Neural cell (in vitro differentiated cells): ENCODE data around the gene SLCO2B1. TPM values are rescaled to one million over a fixed set of nuclear protein-coding genes. Genes with fewer than 3 reads are reported as not detected.

Source experiments
- H2AFZ ChIP-seq: fragments of 200-600, 300-800 bp; sonication (generic), shearing (Covaris generic); 2 replicates; pipeline ENCODE4 v1.6.0; 2014; ENCODE audit warnings: low read depth, mild to moderate bottlenecking, antibody characterized with exemption, low read length, moderate library complexity
- H3F3A ChIP-seq: fragments of 200-600 bp; shearing (Covaris generic); 2 replicates; pipeline ENCODE4 v1.6.1; 2016; ENCODE audit warnings: mild to moderate bottlenecking, moderate library complexity, mixed read lengths, antibody characterized with exemption, low read length; ENCODE audit not compliant: insufficient read depth, poor library complexity, severe bottlenecking
- H3K27ac ChIP-seq: fragments of 200-600, 300-800 bp; sonication (generic), shearing (Covaris generic); 2 replicates; pipeline ENCODE4 v1.5.1; 2014; ENCODE audit warnings: mild to moderate bottlenecking, low read length, moderate library complexity
- H3K27me3 ChIP-seq: fragments of 300-800, 200-600 bp; sonication (generic), shearing (Covaris generic); 2 replicates; pipeline ENCODE4 v1.6.0; 2014; ENCODE audit warnings: mild to moderate bottlenecking, low read depth, low read length, moderate library complexity; ENCODE audit not compliant: insufficient read depth
- H3K36me3 ChIP-seq: fragments of 300-800, 200-600 bp; sonication (generic), shearing (Covaris generic); 2 replicates; pipeline ENCODE4 v1.5.1; 2014; ENCODE audit warnings: mild to moderate bottlenecking, antibody characterized with exemption, low read length, moderate library complexity; ENCODE audit not compliant: insufficient read depth
- H3K4me2 ChIP-seq: fragments of 300-800, 200-600 bp; sonication (generic), shearing (Covaris generic); 2 replicates; pipeline ENCODE4 v1.6.0; 2014; ENCODE audit warnings: mild to moderate bottlenecking, low read length
- H3K4me3 ChIP-seq: fragments of 300-800, 200-600 bp; sonication (generic), shearing (Covaris generic); 2 replicates; pipeline ENCODE4 v1.5.1; 2014; ENCODE audit warnings: mild to moderate bottlenecking, low read length, moderate library complexity
- H3K79me2 ChIP-seq: fragments of 200-600 bp; shearing (Covaris generic); replicated peaks from 2 replicates; pipeline ENCODE4 v1.6.0; 2014; ENCODE audit warnings: mild to moderate bottlenecking, low read length, moderate library complexity; ENCODE audit not compliant: insufficient read depth
- H3K9ac ChIP-seq: fragments of 300-800, 200-600 bp; sonication (generic), shearing (Covaris generic); 2 replicates; pipeline ENCODE4 v1.6.1; 2016; ENCODE audit warnings: mild to moderate bottlenecking, low read length, mixed read lengths
- H3K9me2 ChIP-seq: fragments of 200-600 bp; shearing (Covaris generic); 2 replicates; pipeline ENCODE4 v1.6.1; 2016; ENCODE audit warnings: mild to moderate bottlenecking, low read length, mixed read lengths; ENCODE audit not compliant: insufficient read depth
- H3K9me3 ChIP-seq: fragments of 200-600, 300-800 bp; sonication (generic), shearing (Covaris generic); 2 replicates; pipeline ENCODE4 v1.6.1; 2016; ENCODE audit warnings: mild to moderate bottlenecking, mixed run types, low read length, moderate library complexity, mixed read lengths
- H4K20me1 ChIP-seq: fragments of 200-600 bp; shearing (Covaris generic); 2 replicates; pipeline ENCODE4 v1.6.1; 2016; ENCODE audit warnings: mild to moderate bottlenecking, mixed run types; ENCODE audit not compliant: insufficient read depth
- CTCF ChIP-seq: fragments of 450-650 bp; IDR thresholded peaks from 2 replicates; pipeline ENCODE4 v1.5.1; 2014; ENCODE audit warnings: antibody characterized with exemption, mild to moderate bottlenecking, moderate library complexity; ENCODE audit not compliant: poor library complexity, severe bottlenecking
- EP300 ChIP-seq: fragments of 450-650 bp; conservative IDR thresholded peaks from 2 replicates; pipeline ENCODE4 v1.6.1; 2014; ENCODE audit warnings: antibody characterized with exemption, mild to moderate bottlenecking, moderate library complexity; ENCODE audit not compliant: poor library complexity, severe bottlenecking
- EZH2 ChIP-seq: fragments of 200-600, 300-800 bp; shearing (Covaris generic), sonication (generic); IDR thresholded peaks from 2 replicates; pipeline ENCODE4 v1.6.1; 2014; ENCODE audit warnings: antibody characterized with exemption, low read length, borderline replicate concordance, mild to moderate bottlenecking; ENCODE audit not compliant: insufficient read depth, poor library complexity, severe bottlenecking
- MXI1 ChIP-seq: fragments of 450-650 bp; conservative IDR thresholded peaks from 2 replicates; pipeline ENCODE4 v1.6.1; 2014; ENCODE audit warnings: antibody characterized with exemption, mild to moderate bottlenecking; ENCODE audit not compliant: poor library complexity, severe bottlenecking
- POLR2AphosphoS5 ChIP-seq: IDR thresholded peaks from 2 replicates; pipeline ENCODE4 v1.6.1; 2012
- RAD21 ChIP-seq: fragments of 450-650 bp; conservative IDR thresholded peaks from 2 replicates; pipeline ENCODE4 v1.6.1; 2014; ENCODE audit warnings: antibody characterized with exemption, mild to moderate bottlenecking, moderate library complexity
- REST ChIP-seq: IDR thresholded peaks from 2 replicates; pipeline ENCODE4 v1.6.1; 2012; ENCODE audit warnings: borderline replicate concordance
- SMC3 ChIP-seq: fragments of 450-650 bp; conservative IDR thresholded peaks from 2 replicates; pipeline ENCODE4 v1.6.1; 2014; ENCODE audit warnings: antibody characterized with exemption, mild to moderate bottlenecking, moderate library complexity; ENCODE audit not compliant: poor library complexity
- TAF1 ChIP-seq: IDR thresholded peaks from 2 replicates; pipeline ENCODE4 v1.6.1; 2012; ENCODE audit warnings: low read depth
- polyA plus RNA-seq: library from polyadenylated mRNA; depleted of rRNA; stranded (reverse); fragments of >200 nt; gene quantifications from 2 replicates; pipeline ENCODE4 v1.2.3, GENCODE V29; 2014

The SLCO2B1 gene
- polyA plus RNA-seq, 1 donor from 2014 or later = not detected

GRCh38 chr11:75245356-75246005 lies 94.6 kb downstream of the SLCO2B1 start:
- Histone ChIP-seq H3K27me3 (peaks cover 26% of the 10 kb centered on the region), H2AFZ (no peak overlapping the region), H3K4me3 (no peak overlapping the region), H3K9me3 (no peaks in the 10 kb centered on the region), H4K20me1 (no peaks in the 10 kb centered on the region), H3K9ac (no peak overlapping the region), H3K9me2 (no peaks in the 10 kb centered on the region), H3K4me2 (no peak overlapping the region), H3K36me3 (no peaks in the 10 kb centered on the region), H3F3A (no peaks in the 10 kb centered on the region), H3K27ac (no peak overlapping the region), H3K79me2 (no peaks in the 10 kb centered on the region)
- no peak for TF ChIP-seq RAD21
- no peak for TF ChIP-seq SMC3
- TF ChIP-seq POLR2AphosphoS5 = no peak
- no peak for TF ChIP-seq REST
- TF ChIP-seq TAF1 = no peak
- no peak for TF ChIP-seq EP300
- TF ChIP-seq EZH2 = no peak
- no peak for TF ChIP-seq CTCF
- TF ChIP-seq MXI1 = no peak

GRCh38 chr11:75246006-75246670 lies 95.2 kb downstream of the SLCO2B1 start:
- no peaks in the 10 kb centered on the region for H3K79me2 ChIP-seq
- no peaks in the 10 kb centered on the region for H3K9me2 ChIP-seq
- H3K9ac ChIP-seq = no peak overlapping the region
- H3F3A ChIP-seq = no peaks in the 10 kb centered on the region
- no peaks in the 10 kb centered on the region for H3K9me3 ChIP-seq
- TF ChIP-seq POLR2AphosphoS5 (no peak), RAD21 (no peak), CTCF (no peak), SMC3 (no peak), TAF1 (no peak), MXI1 (no peak)
- no peak overlapping the region for H3K27ac ChIP-seq
- H3K27me3 ChIP-seq = peaks cover 23% of the 10 kb centered on the region
- no peaks in the 10 kb centered on the region for H4K20me1 ChIP-seq
- no peak overlapping the region for H3K4me3 ChIP-seq
- no peak overlapping the region for H3K4me2 ChIP-seq
- no peaks in the 10 kb centered on the region for H3K36me3 ChIP-seq
- H2AFZ ChIP-seq = no peak overlapping the region
